Karpas-422 (cell line): ENCODE results near the gene RTL10. TPM values are rescaled to one million over a fixed set of nuclear protein-coding genes. Genes with fewer than 3 reads are reported as not detected.

Experiments used
- DNase-seq: peaks from one replicate; pipeline ENCODE4 v3.0.0-alpha.2; 2015
- H2AFZ ChIP-seq: fragments of 200-600 bp; sonication (generic); 2 replicates; pipeline ENCODE4 v1.6.1; 2014; ENCODE audit warnings: antibody characterized with exemption, low read length, mixed read lengths
- H3K27ac ChIP-seq: fragments of 200-600 bp; sonication (generic); 2 replicates; pipeline ENCODE4 v1.5.1; 2014; ENCODE audit warnings: mild to moderate bottlenecking, low read length, moderate library complexity
- H3K27me3 ChIP-seq: fragments of 200-600 bp; sonication (generic); 2 replicates; pipeline ENCODE4 v1.6.1; 2014; ENCODE audit warnings: low read length, mixed read lengths
- H3K36me3 ChIP-seq: fragments of 200-600 bp; sonication (generic); 2 replicates; pipeline ENCODE4 v1.6.1; 2014; ENCODE audit warnings: low read length, mixed read lengths; ENCODE audit not compliant: insufficient read depth
- H3K4me1 ChIP-seq: fragments of 200-600 bp; sonication (generic); 2 replicates; pipeline ENCODE4 v1.6.1; 2014; ENCODE audit warnings: mild to moderate bottlenecking, low read length, mixed read lengths
- H3K4me2 ChIP-seq: fragments of 200-600 bp; sonication (generic); 2 replicates; pipeline ENCODE4 v1.6.1; 2014; ENCODE audit warnings: low read length, low read depth, mild to moderate bottlenecking; ENCODE audit not compliant: poor library complexity, severe bottlenecking
- H3K4me3 ChIP-seq: fragments of 200-600 bp; sonication (generic); 2 replicates; pipeline ENCODE4 v1.5.1; 2014; ENCODE audit warnings: mild to moderate bottlenecking, antibody characterized with exemption, low read length, mixed read lengths
- H3K79me2 ChIP-seq: fragments of 200-600 bp; sonication (generic); 2 replicates; pipeline ENCODE4 v1.6.1; 2014; ENCODE audit warnings: mild to moderate bottlenecking, low read length, mixed read lengths
- H3K9ac ChIP-seq: fragments of 200-600 bp; sonication (generic); 2 replicates; pipeline ENCODE4 v1.6.0; 2014; ENCODE audit warnings: low read length
- H3K9me2 ChIP-seq: fragments of 200-600 bp; sonication (generic), shearing (Covaris generic); replicated peaks from 2 replicates; pipeline ENCODE4 v1.6.0; 2014; ENCODE audit warnings: mild to moderate bottlenecking, low read length, moderate library complexity; ENCODE audit not compliant: insufficient read depth
- H3K9me3 ChIP-seq: fragments of 300-700, 200-600 bp; sonication (generic); 2 replicates; pipeline ENCODE4 v1.6.1; 2014; ENCODE audit warnings: low read length, mixed read lengths
- H4K20me1 ChIP-seq: fragments of 200-600 bp; sonication (generic); 2 replicates; pipeline ENCODE4 v1.6.1; 2014; ENCODE audit warnings: mild to moderate bottlenecking, antibody characterized with exemption, low read length, low read depth; ENCODE audit not compliant: insufficient read depth
- total RNA-seq: library from RNA; depleted of rRNA; stranded (reverse); fragments of >200 nt; shearing (Covaris generic); gene quantifications from 2 replicates; pipeline ENCODE4 v1.2.3, GENCODE V29; 2014; ENCODE audit warnings: low replicate concordance

The RTL10 gene
- total RNA-seq, 1 experiment from 2014 or later = 6.5 TPM

GRCh38 chr22:19874307-19875060, 19.8 kb upstream of the RTL10 start:
- no peaks in the 10 kb centered on the region for H4K20me1 ChIP-seq
- H3K36me3 ChIP-seq = no peaks in the 10 kb centered on the region
- H3K79me2 ChIP-seq = no peaks in the 10 kb centered on the region
- H3K27ac ChIP-seq = no peak overlapping the region
- H3K27me3 ChIP-seq = no peaks in the 10 kb centered on the region
- no peak overlapping the region for H3K4me2 ChIP-seq
- no peaks in the 10 kb centered on the region for H3K4me1 ChIP-seq
- no peak overlapping the region for H3K4me3 ChIP-seq
- H2AFZ ChIP-seq = no peak overlapping the region
- H3K9ac ChIP-seq = no peak overlapping the region
- no peaks in the 10 kb centered on the region for H3K9me2 ChIP-seq
- no peaks in the 10 kb centered on the region for H3K9me3 ChIP-seq
- DNase-seq = no peak

- Histone ChIP-seq H3K9me2 (no peaks in the 10 kb centered on the region), H3K36me3 (no peaks in the 10 kb centered on the region), H3K9me3 (no peaks in the 10 kb centered on the region), H3K9ac (no peak overlapping the region), H3K4me2 (no peak overlapping the region), H3K4me3 (no peak overlapping the region), H3K27ac (no peak overlapping the region), H3K4me1 (no peaks in the 10 kb centered on the region), H3K79me2 (no peaks in the 10 kb centered on the region), H2AFZ (no peak overlapping the region), H3K27me3 (no peaks in the 10 kb centered on the region), H4K20me1 (no peaks in the 10 kb centered on the region)
- DNase-seq = no peak
Measured at GRCh38 chr22:19873960-19874306, 19.3 kb upstream of the RTL10 start.

GRCh38 chr22:19873138-19873959, 18.7 kb upstream of the RTL10 start:
- no peak overlapping the region for H3K9ac ChIP-seq
- H3K27me3 ChIP-seq = no peaks in the 10 kb centered on the region
- H3K36me3 ChIP-seq = no peaks in the 10 kb centered on the region
- no peaks in the 10 kb centered on the region for H3K79me2 ChIP-seq
- H3K9me3 ChIP-seq = no peaks in the 10 kb centered on the region
- no peaks in the 10 kb centered on the region for H4K20me1 ChIP-seq
- H3K27ac ChIP-seq = no peak overlapping the region
- no peak for DNase-seq
- H3K4me2 ChIP-seq = no peak overlapping the region
- no peaks in the 10 kb centered on the region for H3K9me2 ChIP-seq
- H3K4me1 ChIP-seq = no peaks in the 10 kb centered on the region
- no peak overlapping the region for H2AFZ ChIP-seq
- no peak overlapping the region for H3K4me3 ChIP-seq

- Histone ChIP-seq H3K9ac (no peak overlapping the region), H3K4me2 (no peak overlapping the region), H3K36me3 (no peaks in the 10 kb centered on the region), H2AFZ (no peak overlapping the region), H4K20me1 (no peaks in the 10 kb centered on the region), H3K4me1 (no peaks in the 10 kb centered on the region), H3K4me3 (no peak overlapping the region), H3K9me2 (no peaks in the 10 kb centered on the region), H3K27ac (no peak overlapping the region), H3K79me2 (no peaks in the 10 kb centered on the region), H3K9me3 (no peaks in the 10 kb centered on the region), H3K27me3 (no peaks in the 10 kb centered on the region)
- DNase-seq = no peak
Measured at GRCh38 chr22:19872779-19873137, 18.1 kb upstream of the RTL10 start.

GRCh38 chr22:19871845-19872778, 17.4 kb upstream of the RTL10 start:
- Histone ChIP-seq H3K9me2 (no peaks in the 10 kb centered on the region), H3K4me3 (no peak overlapping the region), H3K36me3 (no peaks in the 10 kb centered on the region), H3K9me3 (no peaks in the 10 kb centered on the region), H3K27me3 (no peaks in the 10 kb centered on the region), H3K27ac (no peak overlapping the region), H3K79me2 (no peaks in the 10 kb centered on the region), H3K9ac (no peak overlapping the region), H3K4me1 (no peaks in the 10 kb centered on the region), H2AFZ (no peak overlapping the region), H4K20me1 (no peaks in the 10 kb centered on the region), H3K4me2 (no peak overlapping the region)
- no peak for DNase-seq

- no peaks in the 10 kb centered on the region for H4K20me1 ChIP-seq
- no peaks in the 10 kb centered on the region for H3K36me3 ChIP-seq
- no peak for DNase-seq
- no peaks in the 10 kb centered on the region for H3K27me3 ChIP-seq
- no peaks in the 10 kb centered on the region for H3K79me2 ChIP-seq
- H3K9me2 ChIP-seq = no peaks in the 10 kb centered on the region
- no peak overlapping the region for H3K27ac ChIP-seq
- H3K4me3 ChIP-seq = no peak overlapping the region
- no peak overlapping the region for H2AFZ ChIP-seq
- H3K9me3 ChIP-seq = no peaks in the 10 kb centered on the region
- H3K4me1 ChIP-seq = no peaks in the 10 kb centered on the region
- no peak overlapping the region for H3K9ac ChIP-seq
- H3K4me2 ChIP-seq = no peak overlapping the region
Measured at GRCh38 chr22:19871023-19871844, 16.6 kb upstream of the RTL10 start.

GRCh38 chr22:19870153-19871022, 15.7 kb upstream of the RTL10 start:
- Histone ChIP-seq H3K27ac (no peak overlapping the region), H3K4me2 (no peak overlapping the region), H3K79me2 (no peaks in the 10 kb centered on the region), H3K9ac (no peak overlapping the region), H4K20me1 (no peaks in the 10 kb centered on the region), H3K9me2 (no peaks in the 10 kb centered on the region), H3K36me3 (no peaks in the 10 kb centered on the region), H3K9me3 (no peaks in the 10 kb centered on the region), H3K27me3 (no peaks in the 10 kb centered on the region), H3K4me3 (no peak overlapping the region), H3K4me1 (no peaks in the 10 kb centered on the region), H2AFZ (no peak overlapping the region)
- no peak for DNase-seq
